Measurements from ENCODE around the gene S100A10.

S100A10 gene, protein sequence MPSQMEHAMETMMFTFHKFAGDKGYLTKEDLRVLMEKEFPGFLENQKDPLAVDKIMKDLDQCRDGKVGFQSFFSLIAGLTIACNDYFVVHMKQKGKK

DNA sequence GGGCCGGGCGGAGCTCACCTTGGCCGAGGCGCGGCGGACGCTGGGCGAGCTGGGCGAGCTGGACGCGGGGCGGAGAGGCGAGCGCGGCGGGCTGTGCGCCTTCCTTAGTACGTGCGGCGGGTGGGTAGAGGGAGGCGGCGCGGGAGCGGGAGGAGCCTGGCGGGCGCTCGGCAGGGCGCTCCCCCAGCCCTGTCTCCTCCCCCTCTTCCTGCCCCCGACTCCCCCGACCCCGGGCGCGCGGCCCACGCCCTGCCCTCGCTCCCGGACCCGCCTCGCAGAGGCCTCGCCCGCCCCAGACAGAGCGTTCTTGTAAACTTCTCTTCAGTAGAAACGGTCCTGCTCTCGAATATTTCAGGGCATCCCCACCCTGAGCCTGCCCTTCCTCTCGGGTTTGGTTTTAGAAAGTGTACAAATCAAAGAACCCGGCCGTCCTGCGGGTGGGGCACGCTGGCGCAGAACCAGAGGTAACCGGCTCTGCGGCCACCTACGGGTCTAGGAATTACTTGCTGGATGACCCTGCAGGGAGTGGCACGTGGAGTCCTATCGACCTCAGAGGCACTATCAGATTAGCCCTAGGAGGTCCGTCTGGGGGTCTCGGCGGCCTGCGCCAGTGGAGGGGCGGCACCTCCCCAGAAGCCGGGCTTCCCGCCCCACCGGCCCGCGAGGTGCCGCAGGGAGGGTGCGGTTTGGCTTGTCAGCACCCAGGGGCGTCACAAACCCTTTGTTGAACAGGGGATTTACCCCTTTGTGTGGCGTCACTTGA lies at the start of gene S100A10:
Gene S100A10 (minus strand): TSS at position 126 of the 763 bp plus-strand sequence. CDS start 7,629 bp downstream, outside the sequence.
- peak; percentile 39 for DNase-seq

DNA sequence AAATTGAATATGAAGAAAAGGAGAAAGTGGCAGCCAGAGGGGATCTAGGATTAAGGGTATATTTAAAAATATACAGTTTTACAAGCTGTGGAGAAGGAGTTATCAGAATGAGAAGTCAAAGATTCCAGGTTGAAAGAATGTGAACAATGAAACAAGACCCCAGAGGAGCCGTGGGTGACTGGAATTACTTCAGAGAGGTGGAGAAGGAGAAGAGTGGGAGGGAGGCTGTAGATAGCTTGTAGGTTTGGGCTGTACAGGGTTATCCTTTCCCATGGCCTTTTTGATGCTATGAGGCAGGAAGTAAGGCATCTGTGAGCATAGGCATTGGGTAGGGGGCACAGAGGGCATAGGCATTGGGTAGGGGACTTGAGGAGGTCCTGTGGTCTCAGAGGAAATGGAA lies 48.4 kb upstream of the S100A10 start:
- DNase-seq: no peak

DNA sequence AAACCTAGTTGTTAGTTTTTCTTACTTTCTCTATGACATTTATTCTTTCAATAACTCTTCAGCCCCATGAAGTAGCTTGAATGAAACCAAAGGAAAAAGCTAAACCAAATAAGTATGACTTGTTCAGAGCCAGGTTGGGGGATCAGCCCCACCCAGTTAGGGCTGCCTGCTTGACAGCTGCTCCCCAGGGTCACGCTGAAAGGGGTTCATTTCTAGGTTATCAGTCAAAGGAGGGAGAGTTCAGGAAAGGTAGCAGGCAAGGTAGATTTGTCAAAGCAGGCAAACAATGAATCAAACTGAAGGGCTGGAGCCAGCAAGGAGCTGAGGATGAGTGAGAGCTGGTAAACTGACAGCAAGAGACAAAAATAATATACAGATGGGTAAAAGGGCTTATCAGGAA lies 46.2 kb upstream of the S100A10 start:
- no peak for DNase-seq

DNA sequence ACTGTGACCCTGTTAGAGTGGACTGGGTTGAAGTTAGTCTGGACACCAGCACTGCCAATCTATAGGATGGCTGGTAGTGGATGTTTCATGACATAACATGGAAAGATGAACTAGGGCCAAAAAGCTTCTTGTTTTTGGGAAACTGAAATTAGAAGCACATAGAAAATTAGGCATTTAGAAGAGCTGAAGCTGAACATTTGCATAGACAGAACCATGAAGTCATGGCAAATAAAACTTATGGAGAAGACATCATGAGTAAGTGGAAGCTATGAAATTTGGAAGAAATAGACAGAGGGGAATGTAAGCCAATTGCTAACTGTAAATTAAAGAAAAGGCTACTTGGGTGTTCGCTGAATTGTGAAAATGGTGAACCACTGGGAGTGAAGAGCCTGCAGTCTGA lies 45.8 kb upstream of the S100A10 start:
- DNase-seq: no peak

DNA sequence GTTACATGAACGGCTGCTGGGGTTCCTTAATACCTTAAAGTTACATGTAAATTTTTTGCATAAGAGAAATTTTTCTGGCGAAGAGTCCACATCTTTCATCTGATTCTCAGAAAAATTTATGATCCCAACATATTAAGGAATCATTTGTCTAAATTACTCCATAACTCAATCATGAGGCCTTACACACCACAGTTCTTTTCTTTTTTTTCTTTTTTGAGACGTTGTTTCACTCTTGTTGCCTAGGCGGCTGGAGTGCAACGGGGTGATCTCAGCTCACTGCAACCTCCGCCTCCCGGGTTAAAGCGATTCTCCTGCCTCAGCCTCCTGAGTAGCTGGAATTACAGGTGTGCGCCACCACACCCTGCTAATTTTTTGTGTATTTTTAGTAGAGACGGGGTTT lies 45.2 kb upstream of the S100A10 start:
- no peak for DNase-seq

DNA sequence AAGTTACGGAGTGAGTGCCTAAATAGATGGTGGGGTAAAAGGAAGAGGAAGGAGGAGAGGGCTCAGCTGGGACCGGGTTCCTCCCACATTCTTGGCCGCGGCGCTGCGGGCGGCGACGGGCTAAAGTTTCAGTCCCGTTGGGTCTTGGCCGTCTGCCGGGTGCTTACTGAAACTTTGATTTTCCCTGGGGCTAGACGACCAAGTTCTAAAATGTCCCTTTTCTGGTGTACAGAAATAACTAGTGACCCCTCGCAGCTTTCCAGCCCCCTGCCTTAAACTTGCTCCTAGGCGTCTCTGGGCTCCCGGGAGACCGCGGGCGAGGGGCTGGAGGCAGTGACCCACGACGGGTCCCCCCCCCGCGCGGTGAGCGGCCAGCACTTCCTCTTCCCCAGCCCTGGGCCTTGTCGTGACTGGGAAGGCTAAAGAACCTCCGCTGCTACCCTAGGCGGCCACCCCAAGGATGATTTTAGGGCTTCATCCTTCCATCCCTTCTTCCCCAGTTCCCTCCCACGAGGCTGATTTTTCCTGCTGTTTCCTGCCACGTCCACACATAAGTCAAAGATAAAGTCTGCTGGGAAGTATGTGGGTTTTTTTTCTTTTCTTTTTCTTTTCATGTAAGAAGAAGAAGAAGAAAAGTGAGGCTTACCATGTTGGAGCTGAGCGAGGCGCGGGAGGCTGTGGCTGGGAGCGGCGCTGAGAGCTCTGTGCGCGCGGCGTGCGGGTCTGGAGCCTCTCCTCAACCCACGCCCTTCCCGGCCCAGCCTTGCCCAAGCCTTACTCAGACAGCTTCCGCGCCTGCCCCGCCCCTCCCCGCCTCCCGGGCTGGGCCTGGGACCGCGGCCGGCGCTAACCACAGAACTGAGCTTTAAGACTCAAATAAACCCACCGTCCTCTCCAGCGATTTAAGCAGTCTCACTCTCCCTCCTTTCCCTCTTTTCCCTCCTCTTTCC lies 42.9 kb upstream of the S100A10 start, which contains the start of gene S100A11:
Gene S100A11 (minus strand): TSS at position 738 of the 950 bp plus-strand sequence. CDS start 89 bp downstream, at position 649.
- peak; percentile 44 for DNase-seq

DNA sequence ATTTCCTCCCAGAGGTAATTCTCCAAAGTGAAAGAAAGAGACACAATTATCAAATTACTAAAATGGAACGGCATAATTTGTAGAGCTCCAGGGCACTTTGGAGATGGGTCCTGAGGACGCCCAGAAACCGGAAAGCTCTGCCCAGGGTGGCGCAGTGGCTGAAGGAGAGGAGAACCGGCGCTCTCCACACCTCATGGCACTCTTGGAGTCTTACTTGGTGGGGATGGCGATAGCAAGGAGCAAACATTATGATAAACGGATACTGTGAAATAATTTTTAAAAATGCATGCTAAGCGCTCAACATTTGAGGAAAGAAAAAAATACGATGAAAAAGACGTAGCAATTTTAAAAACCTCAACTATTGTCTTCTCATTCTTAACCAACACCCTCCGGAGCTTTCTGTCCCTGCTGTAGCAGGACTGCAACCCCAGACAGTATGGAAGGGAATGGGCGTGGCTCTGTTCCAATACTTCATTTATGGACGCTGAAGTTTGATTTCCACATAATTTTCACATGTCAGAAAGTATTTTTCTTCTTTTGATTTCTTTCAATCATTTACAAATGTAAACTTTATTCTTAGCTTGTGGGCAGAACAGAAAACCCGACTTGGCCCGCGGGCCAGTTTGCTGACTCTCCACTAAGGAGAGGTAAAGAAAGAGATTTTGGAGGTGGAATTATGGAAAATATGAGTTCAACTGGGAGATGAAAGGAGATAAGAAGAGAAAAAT lies 42.0 kb upstream of the S100A10 start:
- peak; percentile 89 for DNase-seq

DNA sequence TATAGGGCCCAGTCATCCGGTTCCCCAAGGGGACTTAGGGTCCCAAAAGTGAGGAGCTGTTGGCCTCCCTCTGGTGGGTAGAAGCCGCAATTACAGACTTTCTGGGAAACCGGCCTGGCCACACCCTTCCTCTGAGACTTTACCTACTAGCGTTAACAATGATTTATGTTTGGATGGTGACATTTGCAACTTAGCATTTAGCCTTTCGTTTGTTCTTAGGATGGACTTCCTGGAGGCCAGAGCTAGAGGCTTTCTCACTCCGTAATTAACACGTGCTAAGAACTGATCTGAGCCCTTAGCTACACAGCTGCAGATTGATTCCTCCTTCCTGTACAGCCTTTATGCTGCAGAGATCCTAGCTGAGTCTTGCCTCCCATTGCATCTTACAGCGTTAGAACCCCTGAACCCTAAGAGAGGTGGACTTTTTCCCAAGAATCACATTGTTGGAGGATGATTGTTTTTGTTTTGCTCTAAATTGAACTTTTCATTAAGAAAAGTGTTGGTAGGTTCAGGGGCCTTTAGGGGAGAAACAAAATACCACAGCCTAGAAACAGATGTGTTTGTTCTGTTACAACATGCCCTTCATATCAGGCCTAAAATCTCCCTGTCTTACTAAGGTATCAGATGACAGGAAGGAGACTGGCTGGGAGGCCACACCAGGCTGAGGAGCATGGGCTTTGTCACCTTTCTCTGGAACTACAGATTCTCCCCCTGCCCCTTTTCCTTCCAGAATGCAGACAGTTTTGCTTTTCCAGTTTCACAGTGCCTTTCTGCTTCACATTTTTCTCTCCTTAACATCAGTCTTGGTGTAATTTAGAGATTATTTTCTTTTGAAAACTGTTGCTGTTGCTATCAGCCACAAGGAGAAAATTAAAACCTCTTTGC lies 41.2 kb upstream of the S100A10 start:
- peak; percentile 73 for DNase-seq

DNA sequence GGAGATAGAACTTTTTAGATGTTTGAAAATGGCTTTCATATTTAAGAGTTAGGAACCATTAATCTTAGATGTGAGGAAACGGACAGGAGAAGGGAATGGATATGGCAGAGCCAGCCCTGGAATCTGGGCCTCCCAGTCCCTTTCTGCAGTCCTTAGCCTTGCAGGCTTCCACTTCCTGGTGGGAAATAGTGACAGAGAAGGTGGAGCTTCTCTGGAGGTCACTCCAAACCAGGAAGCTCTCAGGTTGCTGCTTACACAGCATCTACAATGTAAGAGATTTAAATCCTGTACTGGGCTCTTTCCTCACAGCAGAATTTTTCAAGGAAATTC lies 40.6 kb upstream of the S100A10 start:
- no peak for DNase-seq

DNA sequence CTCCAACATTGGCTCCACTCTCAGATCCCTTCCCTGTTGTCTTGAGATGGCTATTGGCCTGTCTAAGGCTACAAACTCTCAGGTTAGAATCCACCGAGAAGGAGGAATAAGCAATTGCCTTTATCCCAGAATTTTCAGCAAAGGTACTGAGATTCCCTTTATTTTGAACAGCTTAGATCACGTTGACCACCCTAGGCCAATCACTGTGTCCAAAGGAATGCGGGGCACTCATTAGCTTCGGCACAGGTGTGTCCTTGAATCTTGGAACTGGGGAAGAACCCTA lies 36.2 kb upstream of the S100A10 start:
- no peak for DNase-seq

DNA sequence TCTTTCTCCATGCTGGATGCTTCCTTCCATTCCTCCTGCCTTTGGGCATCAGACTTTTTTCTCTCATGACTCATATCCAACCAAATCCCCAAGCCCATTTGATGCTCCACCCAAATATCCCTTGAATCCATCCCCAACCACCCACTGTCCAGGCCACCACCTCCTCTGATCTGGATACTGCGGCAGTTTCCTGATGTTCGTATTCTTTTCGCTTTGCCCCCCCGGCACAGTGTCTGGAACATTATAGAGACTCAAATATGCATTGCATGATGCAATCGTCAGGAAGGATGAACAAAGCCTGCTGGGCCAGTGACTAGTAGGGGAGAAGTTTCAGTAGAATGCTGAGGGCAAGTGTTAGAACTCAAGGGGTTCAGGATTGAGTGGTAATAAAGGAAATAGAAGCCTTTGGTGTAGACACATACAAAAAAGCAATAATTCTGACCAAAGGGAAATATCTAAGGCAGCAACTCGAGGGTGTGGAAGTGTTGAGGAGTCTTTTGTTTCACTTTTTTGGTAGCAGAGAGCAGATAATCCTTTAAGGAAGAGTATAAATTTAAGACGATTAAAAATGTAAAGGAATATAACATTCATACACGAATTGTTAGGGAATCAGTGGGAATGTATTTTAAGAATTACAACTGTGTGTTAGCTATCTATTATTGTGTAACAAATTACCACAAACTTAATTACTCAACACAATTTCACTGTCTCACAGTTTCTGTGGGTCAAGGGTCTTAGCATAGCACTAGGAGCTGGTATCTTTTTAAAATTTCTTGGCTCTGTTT lies 35.7 kb upstream of the S100A10 start:
- DNase-seq: no peak

DNA sequence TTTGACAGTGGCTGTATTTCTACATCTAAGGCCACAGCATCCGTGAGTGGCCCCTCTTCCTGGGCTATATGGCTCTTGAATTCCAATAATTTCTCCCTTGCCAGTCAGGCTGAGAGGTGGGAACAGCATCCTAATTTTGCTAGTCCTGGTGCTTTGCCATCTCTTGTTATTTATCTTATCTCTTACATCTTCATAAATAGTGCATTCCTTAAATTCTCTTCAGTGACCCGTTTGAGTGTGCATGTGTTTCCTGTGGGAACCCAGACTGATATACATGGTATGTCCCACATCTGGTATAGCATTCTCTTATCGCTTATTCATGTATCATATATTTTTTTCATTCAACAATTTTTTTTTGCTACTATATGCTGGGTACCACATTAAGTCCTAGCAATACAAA lies 33.2 kb upstream of the S100A10 start:
- no peak for DNase-seq

DNA sequence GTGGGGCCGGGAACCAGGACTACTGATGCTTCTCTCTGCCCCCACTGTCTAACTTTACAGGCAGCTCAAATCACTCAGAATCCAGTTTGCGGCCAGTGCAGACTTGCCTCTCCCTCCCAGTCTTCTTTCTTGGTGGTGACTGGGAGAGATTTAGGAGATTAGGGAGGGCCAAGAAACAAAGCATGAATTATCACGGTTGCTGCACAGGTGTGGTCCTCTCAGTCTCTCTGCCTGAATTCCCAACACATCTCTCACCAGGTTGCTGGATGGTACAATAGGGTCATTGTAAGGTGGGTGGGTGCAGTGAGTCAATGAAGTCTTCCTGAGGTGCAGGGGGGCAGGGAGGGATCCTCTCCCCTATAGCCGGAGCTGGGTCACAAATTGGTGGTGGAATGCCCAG lies 30.6 kb upstream of the S100A10 start:
- no peak for DNase-seq

DNA sequence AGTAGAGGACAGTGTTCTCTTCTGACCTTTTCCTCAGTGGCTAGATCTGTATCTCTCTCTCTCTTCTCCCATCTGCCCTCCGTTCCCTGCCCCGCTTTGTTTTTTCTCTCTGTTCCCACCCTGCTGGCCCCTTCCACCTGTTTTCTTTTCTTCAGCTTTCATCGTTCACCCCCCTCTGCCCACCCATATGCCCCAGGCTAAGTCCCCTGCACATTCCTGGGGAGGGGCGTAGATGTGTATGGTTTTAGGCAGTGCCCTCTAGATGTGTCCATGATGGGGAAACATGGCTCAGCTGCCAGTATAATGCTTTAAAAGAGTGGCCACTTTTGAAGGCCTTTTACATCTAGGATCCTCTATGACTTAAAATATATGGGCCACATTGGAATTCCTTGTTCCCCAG lies 29.6 kb upstream of the S100A10 start:
- no peak for DNase-seq

DNA sequence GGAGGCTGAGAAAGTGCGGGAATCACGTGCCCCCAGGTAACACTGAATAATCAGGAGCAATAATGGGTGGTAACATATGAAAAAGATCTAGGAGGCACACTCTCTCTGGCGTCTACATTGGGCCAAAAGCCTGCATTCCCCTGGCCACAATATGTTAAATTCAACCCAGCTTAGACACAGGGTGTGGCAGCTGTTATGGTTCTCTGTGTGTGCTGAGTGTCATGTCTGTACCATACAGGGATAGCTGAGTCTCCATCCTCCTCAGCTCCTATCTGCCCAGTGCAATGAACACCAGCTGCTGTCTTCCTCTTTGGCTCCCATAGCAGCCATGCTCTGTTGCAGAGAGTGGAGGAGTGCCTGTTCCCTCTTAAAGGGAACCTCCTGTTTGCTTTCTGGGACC lies 28.8 kb upstream of the S100A10 start:
- no peak for DNase-seq

DNA sequence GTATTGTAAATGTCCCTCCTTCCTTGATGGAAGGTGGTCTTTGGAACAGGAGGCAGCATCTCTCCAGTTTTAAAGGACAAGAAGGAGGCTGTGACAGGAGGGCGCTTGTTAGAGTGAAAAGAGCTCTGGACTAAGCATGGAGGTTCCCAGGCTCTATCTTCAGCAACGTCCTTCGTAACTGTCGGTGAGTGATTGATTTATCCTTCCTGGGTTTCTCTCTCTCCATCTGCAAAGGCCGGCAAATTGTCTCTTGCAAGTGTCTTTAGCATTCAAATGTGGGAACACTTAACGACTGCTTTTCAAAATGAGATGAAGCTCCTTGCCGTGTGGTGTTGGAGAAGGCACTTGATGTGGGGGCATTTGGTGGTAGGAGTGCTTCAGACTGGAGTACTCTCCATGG lies 27.9 kb upstream of the S100A10 start:
- no peak for DNase-seq

DNA sequence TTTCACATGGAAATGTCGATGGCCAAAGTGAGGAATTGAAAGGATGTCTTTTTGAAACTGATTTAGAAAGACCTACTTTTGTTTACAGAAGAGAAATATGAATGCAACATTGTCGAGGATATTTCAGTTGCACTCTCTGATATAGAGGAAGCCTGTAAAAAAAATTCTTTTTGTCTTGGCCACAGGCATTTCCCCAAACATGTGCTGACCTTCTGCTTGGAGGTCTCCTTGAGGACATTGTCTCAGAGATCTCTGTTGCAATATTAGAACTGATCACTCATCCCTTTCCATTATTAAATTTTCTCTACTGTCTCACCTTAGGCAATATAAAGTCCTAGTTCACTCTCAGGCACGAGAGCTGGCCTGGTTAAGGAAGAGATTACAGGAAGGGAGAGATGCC lies 27.2 kb upstream of the S100A10 start:
- DNase-seq: no peak

DNA sequence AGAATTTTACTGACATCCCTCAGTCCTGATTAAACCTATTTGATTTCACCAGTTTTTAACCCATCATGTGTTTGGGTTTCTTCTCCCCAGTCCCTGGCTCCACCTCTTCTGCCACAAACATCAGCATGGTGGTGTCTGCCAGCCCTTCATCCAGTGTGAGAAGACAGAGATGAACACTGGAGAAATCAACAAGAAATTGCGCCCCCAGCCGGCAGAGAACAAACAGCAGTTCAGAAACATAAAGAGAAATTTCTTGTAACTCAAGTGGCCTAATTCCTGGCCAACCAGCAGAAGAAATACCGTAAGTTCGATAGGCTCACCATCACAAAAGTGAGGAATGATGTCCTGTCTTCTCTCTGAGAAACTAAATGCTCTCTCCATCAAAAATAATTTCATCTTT lies 24.9 kb upstream of the S100A10 start:
- no peak for DNase-seq

DNA sequence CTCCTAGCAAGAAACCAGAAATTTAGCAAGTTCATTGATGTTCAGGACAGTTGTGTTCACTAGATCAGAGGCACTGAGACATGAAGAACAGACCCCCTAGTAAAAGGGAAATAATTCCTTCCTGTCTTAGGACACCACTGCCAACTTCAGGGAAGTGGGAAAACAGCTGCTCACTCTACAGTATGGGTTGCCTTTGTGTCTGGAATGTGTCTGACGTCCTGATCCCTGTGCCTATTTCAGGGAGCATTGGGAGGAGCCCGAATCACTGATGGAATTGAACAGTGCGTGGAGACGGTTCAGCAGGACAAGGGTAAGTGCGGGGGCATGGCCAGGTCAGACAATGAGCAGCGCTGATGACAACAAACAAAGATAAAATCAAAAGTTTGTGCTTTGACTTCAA lies 22.1 kb upstream of the S100A10 start:
- DNase-seq: no peak

DNA sequence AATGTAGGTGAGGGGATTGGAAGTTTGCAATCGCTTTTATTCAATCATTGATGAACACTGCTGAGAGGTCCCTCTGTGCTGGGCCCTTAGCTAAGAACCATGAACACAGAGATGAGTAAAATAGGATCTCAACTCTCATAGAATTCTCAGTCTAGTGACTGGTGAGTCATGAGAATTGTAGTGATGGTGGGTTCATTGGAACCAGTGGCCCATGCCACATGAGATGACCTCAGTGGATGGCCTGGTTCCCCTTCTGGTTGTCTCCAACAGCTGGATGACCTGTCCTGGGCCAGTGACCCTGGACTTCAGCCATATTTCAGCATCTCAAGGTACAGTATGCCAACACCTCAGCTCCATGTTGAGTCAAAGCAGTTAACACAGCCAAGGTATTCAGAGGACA lies 21.3 kb upstream of the S100A10 start:
- DNase-seq: no peak

DNA sequence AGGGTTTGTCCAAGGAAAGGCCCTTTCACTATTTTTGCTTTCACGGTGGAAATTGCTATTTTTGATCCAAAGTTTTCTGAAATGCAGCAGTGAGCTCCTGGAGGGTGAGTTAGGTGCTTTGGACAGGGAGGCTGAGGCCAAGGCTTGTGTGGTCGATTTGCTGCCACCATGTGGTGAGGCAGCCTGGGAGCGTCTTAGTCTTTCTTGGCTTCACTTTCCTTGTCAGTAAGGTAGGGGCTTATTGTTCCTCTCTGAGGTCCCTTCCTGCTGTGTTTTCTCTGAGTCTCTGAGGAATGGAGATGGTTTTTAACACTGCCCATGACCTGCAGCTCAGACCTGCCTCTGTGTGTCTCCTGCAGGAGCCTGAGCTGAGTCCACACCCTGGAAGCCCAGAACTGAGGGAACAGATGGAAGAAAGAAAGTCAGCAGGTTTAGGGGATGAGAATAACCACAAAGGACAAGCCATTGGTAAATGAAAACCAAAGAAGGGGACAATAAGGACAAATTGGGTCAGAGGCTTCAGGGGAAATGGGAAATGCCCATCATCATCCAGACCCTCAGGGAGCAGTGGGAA lies 20.1 kb upstream of the S100A10 start:
- no peak for DNase-seq

All from NCI-H510A treated with DMSO at 0.1 percent for 48 hours (cell line).